Fibroblast of pulmonary artery (primary cell): ENCODE results near the gene FLNB.
A peak's percentile ranks its signal among the peaks of the same experiment; 100 is the strongest.

ENCODE experiments used
- DNase-seq: peaks from one replicate; pipeline ENCODE4 v3.0.0-alpha.2; 2010; ENCODE audit warnings: low read depth
- H3K4me3 ChIP-seq: replicated peaks from 2 replicates; pipeline ENCODE4 v1.5.1; 2011; ENCODE audit warnings: low read depth, mild to moderate bottlenecking, control low read depth, low read length, moderate library complexity
- CTCF ChIP-seq: IDR thresholded peaks from 2 replicates; pipeline ENCODE4 v1.5.1; 2011; ENCODE audit warnings: mild to moderate bottlenecking, control low read depth, low read length, inconsistent platforms; ENCODE audit errors: missing control alignments

Gene FLNB

GRCh38 chr3:57973715-57974477, 34.3 kb upstream of the FLNB start:
- no peak for TF ChIP-seq CTCF
- no peak for DNase-seq
- no peak overlapping the region for H3K4me3 ChIP-seq

- DNase-seq, result peak; percentile 93
- TF ChIP-seq CTCF, result no peak
- no peak overlapping the region for H3K4me3 ChIP-seq
Observed at GRCh38 chr3:57974796-57975388, 33.3 kb upstream of the FLNB start.

DNA sequence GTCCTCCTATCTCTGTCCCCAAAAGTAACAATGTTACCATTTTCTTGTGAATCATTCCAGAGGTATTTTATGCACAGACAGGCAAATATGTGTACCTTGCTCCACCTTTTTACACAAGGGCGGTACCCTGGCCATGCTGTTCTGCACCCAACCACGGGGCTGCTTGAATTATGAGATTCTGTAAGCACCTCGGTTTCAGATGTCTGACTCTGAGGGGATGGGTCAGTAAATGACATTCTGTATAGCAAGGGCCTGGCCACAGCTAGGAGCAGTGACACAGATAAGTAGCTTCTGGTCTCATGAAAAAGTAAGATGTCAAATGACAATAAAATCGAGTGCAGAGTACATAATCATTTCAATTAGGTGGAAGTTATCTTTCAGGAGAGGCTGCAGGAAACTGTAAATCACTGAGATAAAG, 30.4 kb upstream of the FLNB start:
- no peak for DNase-seq
- TF ChIP-seq CTCF, result no peak
- H3K4me3 ChIP-seq, result no peak overlapping the region

DNA sequence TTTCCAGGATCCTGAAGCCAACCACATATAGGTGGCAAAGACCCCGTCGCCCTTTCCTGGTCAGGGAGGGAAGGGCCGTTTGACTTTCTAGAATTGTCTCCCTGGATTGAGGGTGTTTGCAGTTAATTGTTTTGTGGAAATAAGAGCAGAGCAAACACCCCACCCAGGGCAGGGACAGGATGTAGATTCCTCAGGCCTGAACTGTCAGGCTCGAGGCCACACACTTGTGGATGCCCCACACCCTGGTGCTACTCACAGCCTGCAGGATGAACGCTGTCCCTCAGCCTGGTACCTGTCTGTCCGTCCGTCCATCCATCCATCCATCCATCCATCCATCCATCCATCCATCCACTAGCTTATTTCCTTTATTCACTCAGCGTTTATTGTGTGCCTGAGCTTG, 29.9 kb upstream of the FLNB start:
- no peak overlapping the region for H3K4me3 ChIP-seq
- no peak for TF ChIP-seq CTCF
- no peak for DNase-seq

DNA sequence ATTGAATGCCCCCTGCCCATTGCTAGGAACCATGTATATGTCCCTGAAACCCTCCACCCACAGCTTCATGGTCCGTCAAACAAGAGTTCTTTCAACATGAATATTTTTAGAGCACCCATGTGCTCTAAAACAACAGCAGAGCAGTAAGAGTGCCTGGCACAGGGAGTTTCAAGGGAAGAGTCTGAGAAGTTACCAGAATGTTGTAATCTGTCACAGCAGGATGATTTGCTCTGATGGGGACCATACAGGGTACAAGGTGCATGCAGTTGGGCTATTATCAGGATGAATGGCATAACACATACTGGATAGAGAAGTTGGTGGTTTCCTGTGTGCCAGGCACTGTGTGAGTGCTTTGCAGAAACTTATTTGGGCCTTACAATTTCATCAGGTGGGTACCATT, 27.8 kb upstream of the FLNB start:
- H3K4me3 ChIP-seq, result no peak overlapping the region
- no peak for TF ChIP-seq CTCF
- no peak for DNase-seq

- H3K4me3 ChIP-seq, result no peak overlapping the region
- TF ChIP-seq CTCF, result no peak
- DNase-seq, result no peak
Observed at GRCh38 chr3:57981483-57982087, 26.6 kb upstream of the FLNB start.
